ENCODE data around the gene EEF1A1.

DNA sequence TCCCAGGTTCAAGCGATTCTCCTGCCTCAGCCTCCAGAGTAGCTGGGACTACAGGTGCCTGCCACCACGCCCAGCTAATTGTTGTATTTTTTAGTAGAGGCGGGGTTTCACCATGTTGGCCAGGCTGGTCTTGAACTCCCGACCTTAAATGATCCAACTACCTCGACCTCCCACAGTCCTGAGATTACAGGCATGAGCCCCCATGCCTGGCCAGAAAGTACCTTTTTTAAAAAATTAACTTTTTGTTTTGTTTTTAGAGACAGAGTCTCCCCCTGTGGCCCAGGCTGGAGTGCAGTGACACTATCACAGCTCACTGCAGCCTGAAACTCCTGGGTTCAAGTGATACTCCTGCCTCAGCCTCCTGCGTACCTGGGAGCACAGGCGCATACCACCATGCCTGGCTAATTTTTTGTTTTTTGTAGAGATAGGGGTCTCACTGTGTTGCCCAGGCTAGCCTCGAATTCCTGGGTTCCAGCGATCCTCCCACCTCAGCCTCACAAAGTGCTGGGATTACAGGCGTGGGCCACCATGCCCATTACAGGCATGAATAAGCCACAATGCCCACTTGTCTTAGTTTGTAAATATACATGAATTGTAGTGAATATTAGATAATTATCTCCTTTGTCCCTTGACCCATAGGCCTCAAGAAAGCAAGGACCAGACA lies 17.4 kb upstream of the EEF1A1 start:
- TF ChIP-seq POLR2AphosphoS5 (IDR thresholded peaks at IDR 0.05) (no peak), POLR2A (IDR thresholded peaks at IDR 0.05) (no peak)
- TF ChIP-seq, protein P1, sequence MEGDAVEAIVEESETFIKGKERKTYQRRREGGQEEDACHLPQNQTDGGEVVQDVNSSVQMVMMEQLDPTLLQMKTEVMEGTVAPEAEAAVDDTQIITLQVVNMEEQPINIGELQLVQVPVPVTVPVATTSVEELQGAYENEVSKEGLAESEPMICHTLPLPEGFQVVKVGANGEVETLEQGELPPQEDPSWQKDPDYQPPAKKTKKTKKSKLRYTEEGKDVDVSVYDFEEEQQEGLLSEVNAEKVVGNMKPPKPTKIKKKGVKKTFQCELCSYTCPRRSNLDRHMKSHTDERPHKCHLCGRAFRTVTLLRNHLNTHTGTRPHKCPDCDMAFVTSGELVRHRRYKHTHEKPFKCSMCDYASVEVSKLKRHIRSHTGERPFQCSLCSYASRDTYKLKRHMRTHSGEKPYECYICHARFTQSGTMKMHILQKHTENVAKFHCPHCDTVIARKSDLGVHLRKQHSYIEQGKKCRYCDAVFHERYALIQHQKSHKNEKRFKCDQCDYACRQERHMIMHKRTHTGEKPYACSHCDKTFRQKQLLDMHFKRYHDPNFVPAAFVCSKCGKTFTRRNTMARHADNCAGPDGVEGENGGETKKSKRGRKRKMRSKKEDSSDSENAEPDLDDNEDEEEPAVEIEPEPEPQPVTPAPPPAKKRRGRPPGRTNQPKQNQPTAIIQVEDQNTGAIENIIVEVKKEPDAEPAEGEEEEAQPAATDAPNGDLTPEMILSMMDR (IDR thresholded peaks at IDR 0.05 in 8 of 11, conservative IDR thresholded peaks at IDR 0.05 in 3 of 11) = no peak
